HFF-Myc (cell line): Measurements from ENCODE around the gene ADGRD1.

Experiments used
- DNase-seq: peaks from one replicate; pipeline ENCODE4 v3.0.0-alpha.2; 2011; ENCODE audit warnings: low read depth; ENCODE audit errors: extremely low read depth
- H3K4me3 ChIP-seq: replicated peaks from 2 replicates; pipeline ENCODE4 v1.5.1; 2011; ENCODE audit warnings: low read depth, mild to moderate bottlenecking, control low read depth, low read length
- TF ChIP-seq, protein P1 (sequence below): IDR thresholded peaks from 2 replicates; pipeline ENCODE4 v1.5.1; 2012; ENCODE audit warnings: mild to moderate bottlenecking, low read depth, low read length, control low read depth; ENCODE audit errors: missing control alignments

Gene ADGRD1

DNA sequence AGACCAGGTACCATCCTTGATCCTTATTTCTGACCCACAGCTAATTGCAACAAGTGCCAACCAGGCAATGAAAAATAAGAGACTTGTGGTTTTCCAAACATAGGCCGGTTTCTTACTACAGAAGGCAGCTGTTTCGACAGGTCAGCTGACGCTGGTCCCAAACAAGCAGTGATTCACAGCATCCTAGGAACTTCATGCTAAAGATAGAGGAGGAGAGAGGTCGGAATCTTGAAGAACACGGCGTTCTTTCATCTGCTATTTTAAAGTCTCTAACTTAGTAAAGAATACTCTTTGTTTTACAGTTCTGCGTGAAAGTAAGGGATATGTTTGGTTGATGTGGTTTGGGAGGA lies 28.1 kb upstream of the ADGRD1 start:
- TF ChIP-seq, protein P1, sequence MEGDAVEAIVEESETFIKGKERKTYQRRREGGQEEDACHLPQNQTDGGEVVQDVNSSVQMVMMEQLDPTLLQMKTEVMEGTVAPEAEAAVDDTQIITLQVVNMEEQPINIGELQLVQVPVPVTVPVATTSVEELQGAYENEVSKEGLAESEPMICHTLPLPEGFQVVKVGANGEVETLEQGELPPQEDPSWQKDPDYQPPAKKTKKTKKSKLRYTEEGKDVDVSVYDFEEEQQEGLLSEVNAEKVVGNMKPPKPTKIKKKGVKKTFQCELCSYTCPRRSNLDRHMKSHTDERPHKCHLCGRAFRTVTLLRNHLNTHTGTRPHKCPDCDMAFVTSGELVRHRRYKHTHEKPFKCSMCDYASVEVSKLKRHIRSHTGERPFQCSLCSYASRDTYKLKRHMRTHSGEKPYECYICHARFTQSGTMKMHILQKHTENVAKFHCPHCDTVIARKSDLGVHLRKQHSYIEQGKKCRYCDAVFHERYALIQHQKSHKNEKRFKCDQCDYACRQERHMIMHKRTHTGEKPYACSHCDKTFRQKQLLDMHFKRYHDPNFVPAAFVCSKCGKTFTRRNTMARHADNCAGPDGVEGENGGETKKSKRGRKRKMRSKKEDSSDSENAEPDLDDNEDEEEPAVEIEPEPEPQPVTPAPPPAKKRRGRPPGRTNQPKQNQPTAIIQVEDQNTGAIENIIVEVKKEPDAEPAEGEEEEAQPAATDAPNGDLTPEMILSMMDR = no peak
- no peak for DNase-seq
- no peak overlapping the region for H3K4me3 ChIP-seq

DNA sequence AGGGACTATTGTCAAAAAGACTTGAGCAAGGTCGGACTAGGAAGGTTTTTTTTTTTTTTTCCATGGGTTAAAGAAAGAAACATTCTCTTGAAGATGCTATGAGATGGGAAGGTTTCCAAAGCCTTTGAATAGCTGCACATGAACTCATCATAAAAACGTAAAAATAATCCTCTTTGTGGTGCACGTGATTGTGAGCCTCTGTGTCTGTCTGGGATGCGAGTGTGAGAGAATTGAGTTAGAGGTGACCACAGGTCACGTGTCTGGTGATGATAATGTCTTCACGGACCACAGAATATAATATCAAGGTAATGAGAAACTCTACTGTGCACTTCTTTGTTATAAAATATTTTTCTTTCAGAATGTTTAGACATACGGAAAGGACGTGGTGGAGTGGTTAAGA lies 24.3 kb upstream of the ADGRD1 start:
- H3K4me3 ChIP-seq = no peak overlapping the region
- no peak for DNase-seq
- TF ChIP-seq, protein P1 = no peak

DNA sequence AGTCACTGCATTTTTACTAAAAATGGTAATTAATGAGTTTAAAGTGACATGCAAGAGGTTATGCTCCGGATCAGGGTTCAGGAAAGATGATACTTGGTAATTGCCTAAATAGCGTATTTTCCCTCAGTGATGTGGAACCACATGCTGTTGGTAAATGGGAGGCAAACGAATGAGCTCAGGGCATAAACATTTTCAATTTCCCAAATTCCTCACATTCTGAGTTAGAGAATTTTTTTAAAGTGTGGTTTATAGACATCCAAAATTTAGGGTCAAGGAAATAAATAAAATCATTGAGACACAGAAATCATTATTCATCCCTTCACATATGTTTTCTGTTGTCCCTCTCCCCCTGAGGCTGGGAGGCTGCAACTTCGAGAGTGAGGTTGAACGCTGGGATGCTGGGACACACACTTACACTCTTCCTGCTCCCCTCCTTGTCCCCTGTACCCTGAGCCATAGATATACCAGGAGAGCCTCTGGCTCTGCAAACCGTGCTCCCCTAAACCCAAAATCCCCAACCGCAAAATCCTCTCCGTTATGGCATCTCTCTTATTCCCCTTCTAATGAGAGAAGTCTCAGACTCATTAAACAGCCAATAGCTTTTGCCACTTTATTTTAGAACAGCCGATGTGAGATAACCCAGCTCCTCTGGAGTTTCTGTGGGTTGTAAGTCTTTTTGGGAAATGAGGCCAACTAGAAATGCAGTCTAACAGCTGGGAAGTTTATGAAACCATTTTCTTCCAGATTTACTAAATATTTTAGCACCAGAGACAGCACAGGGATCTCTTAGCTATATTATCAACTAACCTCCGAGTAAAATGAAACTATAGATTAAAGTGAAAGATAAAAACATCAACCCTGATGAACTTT lies 21.4 kb upstream of the ADGRD1 start:
- DNase-seq = no peak

DNA sequence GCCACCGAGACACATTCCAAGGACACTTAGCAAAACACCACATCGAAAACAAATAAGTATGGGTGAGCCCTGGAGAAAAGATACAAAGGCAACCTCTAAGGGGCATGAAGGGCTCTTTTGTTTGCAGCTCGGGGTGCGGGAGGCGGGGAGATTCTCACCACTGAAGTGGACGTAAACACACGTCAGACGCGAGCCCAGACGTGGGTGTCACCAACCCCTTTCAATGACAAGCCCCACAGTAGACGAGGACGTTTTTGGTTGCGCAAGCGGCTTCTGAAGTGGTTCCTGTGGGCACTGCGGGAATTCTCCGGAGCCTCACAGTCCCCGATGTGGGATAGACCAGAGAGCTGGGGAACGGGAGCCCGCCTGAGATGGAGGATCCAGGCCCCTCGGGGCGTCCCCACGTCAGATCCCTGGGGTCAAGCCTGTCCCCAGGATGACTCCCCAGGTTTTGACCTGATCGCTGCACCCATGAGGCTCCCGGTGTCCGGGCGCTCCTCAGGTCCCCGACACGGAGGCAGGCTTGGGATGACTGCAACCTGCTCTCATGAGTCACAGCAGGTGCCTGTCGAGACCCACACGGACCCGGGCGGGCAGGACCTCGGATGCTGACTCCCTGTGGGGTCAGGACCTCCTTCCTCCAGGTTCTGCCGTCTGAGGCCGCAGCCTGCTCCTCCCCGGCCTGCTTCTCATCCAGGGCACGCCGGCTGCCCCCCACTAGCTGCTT lies 20.3 kb upstream of the ADGRD1 start:
- TF ChIP-seq, protein P1 = no peak
- DNase-seq = no peak
- H3K4me3 ChIP-seq = no peak overlapping the region

More for the DNA sequence above, 21.4 kb upstream of the ADGRD1 start:
- TF ChIP-seq, protein P1 = no peak
- H3K4me3 ChIP-seq = no peak overlapping the region

DNA sequence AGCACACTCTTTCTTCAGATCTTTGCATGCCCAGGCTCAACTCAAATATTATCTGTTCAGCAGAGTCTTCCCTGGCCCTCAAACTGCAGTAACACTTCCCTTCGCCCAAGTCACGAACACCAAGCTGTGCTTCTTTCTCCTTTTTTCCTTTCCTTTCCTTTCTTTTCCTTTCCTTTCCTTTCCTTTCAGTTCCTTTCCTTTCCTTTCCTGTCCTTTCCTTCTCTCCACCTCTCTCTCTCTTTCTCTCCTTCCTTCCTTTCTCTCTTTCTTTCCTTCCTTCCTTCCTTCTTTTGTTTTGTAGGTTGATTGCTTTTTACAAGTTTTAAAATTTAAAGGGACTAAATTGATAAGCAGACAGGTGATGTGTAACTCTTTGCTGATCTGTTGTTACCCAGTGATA lies 19.0 kb upstream of the ADGRD1 start:
- DNase-seq = no peak
- TF ChIP-seq, protein P1 = no peak
- H3K4me3 ChIP-seq = no peak overlapping the region

DNA sequence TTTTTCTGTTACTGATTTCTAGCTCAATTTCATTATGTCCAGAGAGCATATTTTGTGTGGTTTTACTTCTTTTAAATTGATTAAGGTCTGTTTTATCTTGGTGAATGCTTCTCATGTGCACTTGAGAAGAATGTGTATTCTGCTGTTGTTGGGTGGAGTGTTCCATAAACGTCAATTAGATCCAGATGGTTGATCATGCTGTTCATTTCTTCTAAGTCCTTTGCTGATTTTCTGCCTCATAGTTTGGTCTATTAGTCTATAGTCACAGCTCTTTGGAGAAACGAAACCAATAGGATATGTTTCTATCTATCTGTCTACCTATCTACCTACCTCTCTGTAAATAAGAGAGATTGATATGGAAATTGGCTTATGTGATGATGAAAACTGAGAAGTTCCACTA lies 17.1 kb upstream of the ADGRD1 start:
- TF ChIP-seq, protein P1 = no peak
- DNase-seq = no peak
- no peak overlapping the region for H3K4me3 ChIP-seq
